Natural killer cell (primary cell): ENCODE measurements around the gene ANTKMT. TPM values are rescaled to one million over a fixed set of nuclear protein-coding genes. Genes with fewer than 3 reads are reported as not detected.

Source experiments
- ATAC-seq, 3 donors: fragments of 150-1000 bp in 2 of 3; fragments of 200-7000 bp in 1 of 3; cut with Tn5 transposase; 1 replicate in 1 of 3; 2 replicates in 2 of 3; pipeline ENCODE4 v1.10.0; 2021; ENCODE audit warnings: mild to moderate bottlenecking in 2 of 3, moderate library complexity in 2 of 3
- DNase-seq, 2 donors: peaks; one replicate each; pipeline versions ENCODE4 v3.0.0 to v3.0.0-alpha.2; 2013 to 2021; ENCODE audit warnings: mixed read lengths in 1 of 2
- H3K27ac ChIP-seq: one replicate; pipeline ENCODE4 v1.5.1; 2013; ENCODE audit warnings: mild to moderate bottlenecking, low read length
- H3K27me3 ChIP-seq: one replicate; pipeline ENCODE4 v1.6.1; 2013; ENCODE audit warnings: low read length; ENCODE audit not compliant: control insufficient read depth, insufficient read depth
- H3K36me3 ChIP-seq: one replicate; pipeline ENCODE4 v1.6.1; 2013; ENCODE audit warnings: low read length; ENCODE audit not compliant: control insufficient read depth, insufficient read depth
- H3K4me1 ChIP-seq: one replicate; pipeline ENCODE4 v1.6.1; 2013; ENCODE audit warnings: low read length; ENCODE audit not compliant: control insufficient read depth, insufficient read depth
- H3K4me3 ChIP-seq: one replicate; pipeline ENCODE4 v1.5.1; 2013; ENCODE audit warnings: low read length
- H3K9me3 ChIP-seq: one replicate; pipeline ENCODE4 v1.6.1; 2013; ENCODE audit warnings: low read length; ENCODE audit not compliant: control insufficient read depth, insufficient read depth
- H3K27ac Mint-ChIP-seq, 2 donors: one replicate each; pipeline ENCODE4 v1.8.0; 2022; ENCODE audit warnings: mild to moderate bottlenecking in 2 of 2, mixed read lengths in 2 of 2, moderate library complexity in 1 of 2
- H3K27me3 Mint-ChIP-seq, 2 donors: one replicate each; pipeline ENCODE4 v1.8.0; 2022; ENCODE audit warnings: low read depth in 2 of 2, mixed read lengths in 2 of 2
- H3K36me3 Mint-ChIP-seq: one replicate; pipeline ENCODE4 v1.8.0; 2022; ENCODE audit warnings: mixed read lengths
- H3K4me1 Mint-ChIP-seq, 2 donors: one replicate each; pipeline ENCODE4 v1.8.0; 2022; ENCODE audit warnings: mixed read lengths in 2 of 2
- H3K4me3 Mint-ChIP-seq: one replicate; pipeline ENCODE4 v1.8.0; 2022; ENCODE audit warnings: mild to moderate bottlenecking, moderate library complexity, mixed read lengths
- H3K9me3 Mint-ChIP-seq, 2 donors: one replicate each; pipeline ENCODE4 v1.8.0; 2022; ENCODE audit warnings: mixed read lengths in 2 of 2
- CTCF ChIP-seq: fragments of 200-600 bp; IDR thresholded peaks from one replicate; pipeline ENCODE4 v1.8.0; 2022; ENCODE audit warnings: antibody characterized with exemption
- WGBS: methylation state at CpG from one replicate; pipeline ENCODE4 v1.1.7; 2013; ENCODE audit warnings: missing lambda C conversion rate; ENCODE audit not compliant: insufficient coverage; 5-methylcytosine and 5-hydroxymethylcytosine counted together
- intact Hi-C: fragments of 100-400 bp; cut with micrococcal nuclease; formaldehyde crosslinking; loops from one replicate; pipeline ENCODE4 v1.14.2; 2022
- total RNA-seq, 4 donors: library from RNA; stranded (reverse); fragments of 120-200 nt in 1 of 4; gene quantifications; one replicate each; pipeline versions ENCODE4 v1.2.3 to v1.2.4, GENCODE V29; 2013 to 2022

The ANTKMT gene
- total RNA-seq, 3 donors from 2014 or later (not counting 1 experiment from before 2014, with no cell fraction given): 33.7 to 39.0 (median 37.7) TPM

GRCh38 chr16:672851-673250 lies 48.1 kb upstream of the ANTKMT start:
- H3K27me3 ChIP-seq: peaks cover 3% of the 10 kb centered on the region
- no peak overlapping the region for H3K4me3 Mint-ChIP-seq
- H3K36me3 Mint-ChIP-seq: no peaks in the 10 kb centered on the region
- H3K4me1 Mint-ChIP-seq: peaks cover 0 to 8% of the 10 kb centered on the region in 2 donors
- no peak for ATAC-seq
- 97% methylated on average over 21 of the region's 21 CpGs for WGBS
- H3K36me3 ChIP-seq: peaks cover 31% of the 10 kb centered on the region
- no peak for TF ChIP-seq CTCF
- H3K27ac Mint-ChIP-seq: no peak overlapping the region
- intact Hi-C loops: no loop called here
- no peaks in the 10 kb centered on the region for H3K27me3 Mint-ChIP-seq
- no peak overlapping the region for H3K4me3 ChIP-seq
- no peak for DNase-seq
- H3K9me3 Mint-ChIP-seq: no peaks in the 10 kb centered on the region
- no peaks in the 10 kb centered on the region for H3K9me3 ChIP-seq
- no peak overlapping the region for H3K27ac ChIP-seq
- peaks cover 26% of the 10 kb centered on the region for H3K4me1 ChIP-seq

GRCh38 chr16:673399-673991 lies 47.5 kb upstream of the ANTKMT start:
- Mint-ChIP-seq H3K36me3 (no peaks in the 10 kb centered on the region), H3K9me3 (no peaks in the 10 kb centered on the region), H3K27me3 (no peaks in the 10 kb centered on the region), H3K4me1 (peaks cover 0 to 7% of the 10 kb centered on the region in 2 donors), H3K4me3 (no peak overlapping the region), H3K27ac (no peak overlapping the region)
- Histone ChIP-seq H3K36me3 (peaks cover 31% of the 10 kb centered on the region), H3K27me3 (peaks cover 3% of the 10 kb centered on the region), H3K27ac (no peak overlapping the region), H3K4me3 (no peak overlapping the region), H3K4me1 (peaks cover 24% of the 10 kb centered on the region), H3K9me3 (no peaks in the 10 kb centered on the region)
- DNase-seq (no peak), ATAC-seq (no peak)
- TF ChIP-seq CTCF: no peak
- intact Hi-C loops: no loop called here
- WGBS: 95% methylated on average over 18 of the region's 18 CpGs

GRCh38 chr16:674214-674881 lies 46.6 kb upstream of the ANTKMT start:
- Histone ChIP-seq H3K4me3 (no peak overlapping the region), H3K27ac (no peak overlapping the region), H3K36me3 (peaks cover 31% of the 10 kb centered on the region), H3K4me1 (peaks cover 24% of the 10 kb centered on the region), H3K27me3 (peaks cover 3% of the 10 kb centered on the region), H3K9me3 (no peaks in the 10 kb centered on the region)
- Mint-ChIP-seq H3K27me3 (no peaks in the 10 kb centered on the region), H3K27ac (no peak overlapping the region), H3K36me3 (no peaks in the 10 kb centered on the region), H3K4me1 (peaks cover 0 to 11% of the 10 kb centered on the region in 2 donors), H3K4me3 (peak overlapping the region; percentile 25), H3K9me3 (no peaks in the 10 kb centered on the region)
- no peak for DNase-seq
- no peak for TF ChIP-seq CTCF
- 92% methylated on average over 22 of the region's 22 CpGs for WGBS
- intact Hi-C loops: no loop called here
- ATAC-seq: no peak
